SK-N-SH (cell line): ENCODE results near the gene SPATA3. TPM values are rescaled to one million over a fixed set of nuclear protein-coding genes. Genes with fewer than 3 reads are reported as not detected.

Experiments used
- CTCF ChIA-PET: fragments of 300-600, 350-600 bp; formaldehyde crosslinking; extraction: SDS; loops from one replicate; lab custom pipeline; 2021; lab: Yijun Ruan, JAX
- POLR2A ChIA-PET: fragments of 350-600 bp; sonication (Branson Sonifier 250); formaldehyde crosslinking; extraction: SDS; loops from one replicate; lab custom pipeline; 2020; ENCODE audit warnings: antibody characterized with exemption, inconsistent platforms; lab: Yijun Ruan, JAX
- DNase-seq: peaks from one replicate; pipeline ENCODE4 v3.0.0; 2012
- H2AFZ ChIP-seq: fragments of 200-600 bp; sonication (generic); 2 replicates; pipeline ENCODE4 v1.8.1; 2016; ENCODE audit warnings: antibody characterized with exemption, mild to moderate bottlenecking, low read depth
- H3F3A ChIP-seq: fragments of 200-600 bp; sonication (generic); replicated peaks from 2 replicates; pipeline ENCODE3; 2016; ENCODE audit warnings: antibody characterized with exemption, mild to moderate bottlenecking; ENCODE audit not compliant: insufficient read depth
- H3K27ac ChIP-seq, 2 experiments: fragments of 200-500 bp in 1 of 2; fragments of 200-600 bp in 1 of 2; sonication (Bioruptor generic) in 1 of 2; sonication (generic), shearing (Covaris generic) in 1 of 2; 2 replicates each; pipeline versions ENCODE4 v1.5.1 to v1.6.1; 2014 to 2016; ENCODE audit warnings: low read depth in 2 of 2, inconsistent platforms in 1 of 2, low read length in 1 of 2, mild to moderate bottlenecking in 1 of 2, mixed read lengths in 1 of 2
- H3K27me3 ChIP-seq: fragments of 200-600 bp; sonication (generic), shearing (Covaris generic); 2 replicates; pipeline ENCODE4 v1.6.1; 2016; ENCODE audit warnings: mixed run types; ENCODE audit not compliant: insufficient read depth
- H3K36me3 ChIP-seq, 2 experiments: fragments of 200-500 bp in 1 of 2; fragments of 200-600 bp in 1 of 2; sonication (Bioruptor generic) in 1 of 2; sonication (generic) in 1 of 2; replicated peaks in 1 of 2; 2 replicates each; pipeline versions ENCODE3 to v1.5.1; 2014 to 2016; ENCODE audit warnings: low read length in 1 of 2, mild to moderate bottlenecking in 1 of 2; ENCODE audit not compliant: insufficient read depth in 2 of 2, control insufficient read depth in 1 of 2
- H3K4me1 ChIP-seq, 2 experiments: fragments of 200-500 bp in 1 of 2; fragments of 200-600 bp in 1 of 2; sonication (Bioruptor generic) in 1 of 2; sonication (generic), shearing (Covaris generic) in 1 of 2; 2 replicates each; pipeline versions ENCODE4 v1.5.1 to v1.6.1; 2014 to 2016; ENCODE audit warnings: low read depth in 1 of 2, low read length in 1 of 2, mixed run types in 1 of 2; ENCODE audit not compliant: insufficient read depth in 2 of 2, control insufficient read depth in 1 of 2
- H3K4me2 ChIP-seq: fragments of 200-600 bp; sonication (generic), shearing (Covaris generic); 2 replicates; pipeline ENCODE4 v1.6.1; 2017; ENCODE audit warnings: mixed run types
- H3K4me3 ChIP-seq, 2 experiments: fragments of 200-500 bp in 1 of 2; fragments of 200-600 bp in 1 of 2; sonication (Bioruptor generic) in 1 of 2; sonication (generic), shearing (Covaris generic) in 1 of 2; 2 replicates each; pipeline versions ENCODE4 v1.5.1 to v1.8.1; 2014 to 2016; ENCODE audit warnings: low read depth in 2 of 2, inconsistent platforms in 1 of 2, low read length in 1 of 2, mild to moderate bottlenecking in 1 of 2, mixed read lengths in 1 of 2, moderate library complexity in 1 of 2
- H3K79me2 ChIP-seq: fragments of 200-600 bp; sonication (generic); 2 replicates; pipeline ENCODE4 v1.8.1; 2017; ENCODE audit warnings: mild to moderate bottlenecking; ENCODE audit not compliant: insufficient read depth
- H3K9ac ChIP-seq: fragments of 200-600 bp; sonication (generic); 2 replicates; pipeline ENCODE4 v1.6.1; 2017; ENCODE audit warnings: mixed run types
- H3K9me2 ChIP-seq: fragments of 200-600 bp; sonication (generic); 2 replicates; pipeline ENCODE4 v1.6.1; 2017; ENCODE audit warnings: mixed run types
- H3K9me3 ChIP-seq: fragments of 200-600 bp; sonication (generic); 2 replicates; pipeline ENCODE4 v1.6.1; 2017; ENCODE audit warnings: mixed run types, mild to moderate bottlenecking, moderate library complexity
- H4K20me1 ChIP-seq: fragments of 200-600 bp; sonication (generic); 2 replicates; pipeline ENCODE4 v1.6.1; 2017; ENCODE audit warnings: mild to moderate bottlenecking, mixed run types; ENCODE audit not compliant: insufficient read depth
- FOXJ3 ChIP-seq: sonication (generic); formaldehyde crosslinking; IDR thresholded peaks from 2 replicates; pipeline ENCODE4 v1.5.1; 2020; ENCODE audit warnings: mild to moderate bottlenecking, missing genetic modification reagents
- FOXM1 ChIP-seq: IDR thresholded peaks from 2 replicates; pipeline ENCODE4 v1.4.0; 2012; ENCODE audit warnings: low read depth, mild to moderate bottlenecking
- GATA2 ChIP-seq: sonication (generic); formaldehyde crosslinking; IDR thresholded peaks from 2 replicates; pipeline ENCODE4 v1.5.0; 2020; ENCODE audit warnings: mild to moderate bottlenecking, missing genetic modification reagents
- NRF1 ChIP-seq: IDR thresholded peaks from 2 replicates; pipeline ENCODE4 v1.6.1; 2012; ENCODE audit warnings: low read depth, mild to moderate bottlenecking, low read length
- POLR2AphosphoS5 ChIP-seq: IDR thresholded peaks from 2 replicates; pipeline ENCODE4 v1.6.1; 2012; ENCODE audit warnings: low read depth, low read length
- RAD21 ChIP-seq: IDR thresholded peaks from 2 replicates; pipeline ENCODE4 v1.6.1; 2012; ENCODE audit warnings: mild to moderate bottlenecking, low read length
- REST ChIP-seq: IDR thresholded peaks from 2 replicates; pipeline ENCODE4 v1.6.1; 2012; ENCODE audit warnings: mild to moderate bottlenecking, low read depth, low read length, moderate library complexity
- RXRA ChIP-seq: IDR thresholded peaks from 2 replicates; pipeline ENCODE4 v1.4.0; 2012; ENCODE audit warnings: low read depth, mild to moderate bottlenecking, borderline replicate concordance
- USF1 ChIP-seq: IDR thresholded peaks from 2 replicates; pipeline ENCODE4 v1.4.0; 2012; ENCODE audit warnings: low read depth, borderline replicate concordance
- WGBS: methylation state at CpG from one replicate; pipeline ENCODE4 v1.1.6; 2017; ENCODE audit warnings: low lambda C conversion rate; 5-methylcytosine and 5-hydroxymethylcytosine counted together
- polyA plus RNA-seq, 3 experiments: library from polyadenylated mRNA; depleted of rRNA; stranded (reverse); fragments of >200 nt; gene quantifications; 2 replicates each; pipeline ENCODE4 v1.2.3, GENCODE V29; 2012

Gene SPATA3
- polyA plus RNA-seq, 1 of the 3 experiments (the other 2 are of a cell fraction), result not detected

GRCh38 chr2:230981704-230982103 is 14.2 kb upstream of the SPATA3 start:
- POLR2A ChIA-PET, result no interaction called here
- H3K9ac ChIP-seq, result no peak overlapping the region
- 0 out of 2 replicates have a peak, but pooled peaks cover 4% of the 10 kb centered on the region for H3K27me3 ChIP-seq
- peaks cover 12% of the 10 kb centered on the region for H3F3A ChIP-seq
- H3K9me3 ChIP-seq, result no peaks in the 10 kb centered on the region
- 70% methylated on average over 8 of the region's 8 CpGs for WGBS
- no peaks in the 10 kb centered on the region for H4K20me1 ChIP-seq
- no peak overlapping the region for H3K4me2 ChIP-seq
- no peak overlapping the region for H3K27ac ChIP-seq
- no peak overlapping the region for H2AFZ ChIP-seq
- H3K79me2 ChIP-seq, result no peaks in the 10 kb centered on the region
- no peaks in the 10 kb centered on the region for H3K9me2 ChIP-seq
- CTCF ChIA-PET, result interaction anchor here (3.3 kb wide), 1 partner anchor 157 kb away, joined by 14 read pairs; no protein-coding TSS in a partner anchor
- TF ChIP-seq REST (no peak), POLR2AphosphoS5 (no peak), RAD21 (no peak), FOXM1 (no peak), FOXJ3 (no peak), NRF1 (no peak), RXRA (no peak), USF1 (no peak)
- TF ChIP-seq, all 33 proteins: peak for 0
- Histone ChIP-seq H3K36me3 (no peaks in the 10 kb centered on the region), H3K4me3 (no peak overlapping the region), H3K4me1 (peaks cover 0 to 2% of the 10 kb centered on the region in 2 experiments; a peak in 1 of 4 replicates)
- DNase-seq, result no peak

GRCh38 chr2:230982126-230982525 is 13.8 kb upstream of the SPATA3 start:
- H3F3A ChIP-seq, result peaks cover 12% of the 10 kb centered on the region
- H3K4me1 ChIP-seq, result peaks cover 0 to 5% of the 10 kb centered on the region in 2 experiments; a peak in 1 of 4 replicates
- H3K9me3 ChIP-seq, result no peaks in the 10 kb centered on the region
- H3K9me2 ChIP-seq, result no peaks in the 10 kb centered on the region
- H4K20me1 ChIP-seq, result no peaks in the 10 kb centered on the region
- no peaks in the 10 kb centered on the region for H3K79me2 ChIP-seq
- no peak overlapping the region for H3K4me3 ChIP-seq
- WGBS, result 63% methylated on average over 5 of the region's 5 CpGs
- no peak for DNase-seq
- H3K27ac ChIP-seq, result no peak overlapping the region
- H3K4me2 ChIP-seq, result no peak overlapping the region
- CTCF ChIA-PET, result interaction anchor here (1.0 to 8.0 kb wide), 3 partner anchors 68 to 158 kb away, joined by 3 to 106 read pairs (median 14); no protein-coding TSS in a partner anchor
- no peaks in the 10 kb centered on the region for H3K36me3 ChIP-seq
- H2AFZ ChIP-seq, result no peak overlapping the region
- H3K27me3 ChIP-seq, result no peaks in the 10 kb centered on the region
- no peak overlapping the region for H3K9ac ChIP-seq
- POLR2A ChIA-PET, result no interaction called here
- no peak for TF ChIP-seq GATA2 (CRISPR knock-in tag)
- TF ChIP-seq, all 33 proteins: peak for 0
